GM23248 (cell line): ENCODE measurements around the gene MOK.

Experiments
- EZH2 ChIP-seq: fragments of 200-600 bp; sonication (generic); IDR thresholded peaks from 2 replicates; pipeline ENCODE4 v1.6.1; 2018; ENCODE audit warnings: antibody characterized with exemption, mild to moderate bottlenecking; ENCODE audit not compliant: insufficient read depth, poor library complexity, severe bottlenecking
- EZH2phosphoT487 ChIP-seq: fragments of 200-600 bp; sonication (generic); IDR thresholded peaks from 2 replicates; pipeline ENCODE4 v1.6.1; 2018; ENCODE audit warnings: antibody characterized with exemption, moderate library complexity, mild to moderate bottlenecking, low read depth; ENCODE audit not compliant: insufficient read depth

DNA sequence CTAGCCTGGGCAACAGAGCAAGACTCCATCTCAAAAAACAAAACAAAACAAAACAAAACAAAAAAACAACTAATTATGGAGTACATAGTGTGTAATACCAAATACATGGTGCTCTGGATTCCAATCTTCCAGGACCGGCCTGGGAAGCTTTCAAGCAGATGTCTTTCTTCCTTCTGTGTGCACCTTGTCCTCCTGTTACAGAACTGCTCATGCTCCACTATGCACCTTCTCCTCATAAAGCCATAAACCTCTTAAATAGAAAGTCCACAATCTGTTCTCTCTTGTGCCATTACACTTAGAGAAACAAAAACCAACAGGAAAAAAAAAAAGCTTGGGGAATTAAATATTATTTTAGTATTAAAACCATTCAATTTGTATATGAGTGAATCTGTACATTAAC lies 12.5 kb downstream of the MOK start:
- TF ChIP-seq EZH2 (no peak), EZH2phosphoT487 (no peak)
